Dedifferentiated amniotic fluid mesenchymal stem cell (primary cell): Measurements from ENCODE around the gene ZNF57.
"Not testable (repeated sequence)": the region's sequence is repeated elsewhere in the genome, so short reads cannot be mapped to it uniquely, and the experiment has no call there.

Experiments used
- DNase-seq: peaks from one replicate; pipeline ENCODE4 v3.0.0-alpha.2; 2016; ENCODE audit errors: extremely low spot score

ZNF57 gene

GRCh38 chr19:2952953-2953481, 52.3 kb downstream of the ZNF57 start:
- no peak for DNase-seq

DNA sequence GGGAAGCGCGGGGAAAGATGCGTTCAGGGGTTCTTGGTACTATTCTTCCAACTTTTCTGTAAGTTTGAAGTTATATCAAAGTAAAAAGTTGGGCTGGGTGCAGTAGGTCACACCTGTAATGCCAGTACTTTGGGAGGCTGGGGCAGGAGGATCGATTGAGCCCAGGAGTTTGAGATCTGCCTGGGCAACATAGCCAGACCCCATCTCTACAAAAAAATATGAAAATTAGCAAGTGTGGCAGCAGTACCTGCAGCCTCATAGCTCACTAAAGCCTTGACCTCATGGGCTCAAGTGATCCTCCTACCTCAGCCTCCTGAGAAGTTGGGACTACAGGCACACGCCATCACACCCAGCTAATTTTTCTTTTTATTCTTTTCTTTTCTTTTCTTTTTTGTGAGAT, 56.4 kb downstream of the ZNF57 start:
- no peak for DNase-seq

DNA sequence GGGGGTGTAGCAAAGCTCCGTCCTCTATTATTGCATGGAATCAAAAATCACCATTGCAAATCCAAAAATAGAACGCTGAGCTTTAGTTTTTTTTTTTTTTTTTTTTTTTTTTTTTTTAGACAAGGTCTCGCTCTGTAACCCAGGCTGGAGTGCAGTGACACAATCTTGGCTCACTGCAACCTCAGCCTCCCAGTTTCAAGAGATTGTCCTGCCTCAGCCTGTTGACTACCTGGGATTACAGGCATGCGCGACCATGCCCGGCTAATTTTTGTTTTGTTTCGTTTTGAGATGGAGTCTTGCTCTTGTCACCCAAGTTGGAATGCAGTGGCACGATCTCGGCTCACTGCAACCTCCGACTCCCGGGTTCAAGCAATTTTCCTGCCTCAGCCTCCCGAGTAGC, 59.4 kb downstream of the ZNF57 start:
- DNase-seq = no peak

GRCh38 chr19:2962018-2962670, 61.4 kb downstream of the ZNF57 start:
- DNase-seq = peak; percentile 72

- no peak for DNase-seq
These were observed 62.4 kb downstream of the ZNF57 start for GRCh38 chr19:2963122-2963521.

- DNase-seq = not testable (repeated sequence)
These were observed 62.9 kb downstream of the ZNF57 start for GRCh38 chr19:2963631-2964030.

DNA sequence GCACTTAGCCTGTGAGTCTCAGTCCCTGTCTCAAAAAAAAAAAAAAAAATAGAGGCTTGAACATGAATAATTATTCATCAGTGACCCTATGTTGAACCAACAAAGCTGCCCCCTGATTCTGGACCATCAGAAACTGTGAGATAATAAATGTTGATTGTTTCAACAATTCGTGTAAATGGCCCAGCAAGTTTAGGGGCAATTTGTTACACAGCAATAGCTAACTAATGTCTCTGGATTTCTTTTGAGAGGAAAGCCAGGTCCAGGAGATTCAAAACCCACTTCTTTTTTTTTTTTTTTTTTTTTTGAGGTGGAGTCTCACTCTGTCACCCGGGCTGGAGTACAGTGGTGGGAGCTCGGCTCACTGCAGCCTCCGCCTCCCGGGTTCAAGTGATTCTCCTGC, 64.1 kb downstream of the ZNF57 start:
- no peak for DNase-seq

DNA sequence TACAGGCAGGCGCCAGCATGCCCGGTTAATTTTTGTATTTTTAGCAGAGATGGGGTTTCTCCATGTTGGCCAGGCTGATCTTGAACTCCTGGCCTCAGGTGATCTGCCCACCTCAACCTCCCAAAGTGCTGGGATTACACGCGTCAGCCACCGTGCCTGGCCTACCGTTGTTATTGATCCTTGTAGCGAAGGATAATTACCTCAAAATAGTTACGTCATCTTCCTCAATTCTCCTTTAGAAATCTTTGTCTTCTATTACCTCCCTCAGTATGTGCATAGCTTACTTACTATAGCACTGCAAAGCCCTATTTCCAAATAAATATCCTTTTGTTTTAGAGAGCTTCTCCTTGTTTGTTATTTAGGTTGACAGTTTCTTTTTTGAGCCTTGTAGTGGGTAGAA, 67.2 kb downstream of the ZNF57 start:
- no peak for DNase-seq
